ENCODE measurements around the gene FOXD1.

GRCh38 chr5:73490088-73490487, 41.5 kb upstream of the FOXD1 start:
- TF ChIP-seq, protein P1, sequence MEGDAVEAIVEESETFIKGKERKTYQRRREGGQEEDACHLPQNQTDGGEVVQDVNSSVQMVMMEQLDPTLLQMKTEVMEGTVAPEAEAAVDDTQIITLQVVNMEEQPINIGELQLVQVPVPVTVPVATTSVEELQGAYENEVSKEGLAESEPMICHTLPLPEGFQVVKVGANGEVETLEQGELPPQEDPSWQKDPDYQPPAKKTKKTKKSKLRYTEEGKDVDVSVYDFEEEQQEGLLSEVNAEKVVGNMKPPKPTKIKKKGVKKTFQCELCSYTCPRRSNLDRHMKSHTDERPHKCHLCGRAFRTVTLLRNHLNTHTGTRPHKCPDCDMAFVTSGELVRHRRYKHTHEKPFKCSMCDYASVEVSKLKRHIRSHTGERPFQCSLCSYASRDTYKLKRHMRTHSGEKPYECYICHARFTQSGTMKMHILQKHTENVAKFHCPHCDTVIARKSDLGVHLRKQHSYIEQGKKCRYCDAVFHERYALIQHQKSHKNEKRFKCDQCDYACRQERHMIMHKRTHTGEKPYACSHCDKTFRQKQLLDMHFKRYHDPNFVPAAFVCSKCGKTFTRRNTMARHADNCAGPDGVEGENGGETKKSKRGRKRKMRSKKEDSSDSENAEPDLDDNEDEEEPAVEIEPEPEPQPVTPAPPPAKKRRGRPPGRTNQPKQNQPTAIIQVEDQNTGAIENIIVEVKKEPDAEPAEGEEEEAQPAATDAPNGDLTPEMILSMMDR (optimal IDR thresholded peaks at IDR 0.05 in 1 of 3, IDR thresholded peaks at IDR 0.05 in 1 of 3, conservative IDR thresholded peaks at IDR 0.05 in 1 of 3; ENCODE audit: extremely low read depth in 1 of 3, insufficient read depth in 2 of 3, low read length in 3 of 3), result no peak
- TF ChIP-seq EZH2 (IDR thresholded peaks at IDR 0.05; ENCODE audit: low read length), result no peak

Data from keratinocyte (primary cell).